GM19328 (cell line): Measurements from ENCODE around the gene FGF3.

Source experiments
- ATAC-seq: cut with Tn5 transposase; IDR thresholded peaks from one replicate; pipeline ENCODE4 v1.9.1; 2021; ENCODE audit warnings: mild to moderate bottlenecking, moderate library complexity; ENCODE audit not compliant: unreplicated experiment

The FGF3 gene

DNA sequence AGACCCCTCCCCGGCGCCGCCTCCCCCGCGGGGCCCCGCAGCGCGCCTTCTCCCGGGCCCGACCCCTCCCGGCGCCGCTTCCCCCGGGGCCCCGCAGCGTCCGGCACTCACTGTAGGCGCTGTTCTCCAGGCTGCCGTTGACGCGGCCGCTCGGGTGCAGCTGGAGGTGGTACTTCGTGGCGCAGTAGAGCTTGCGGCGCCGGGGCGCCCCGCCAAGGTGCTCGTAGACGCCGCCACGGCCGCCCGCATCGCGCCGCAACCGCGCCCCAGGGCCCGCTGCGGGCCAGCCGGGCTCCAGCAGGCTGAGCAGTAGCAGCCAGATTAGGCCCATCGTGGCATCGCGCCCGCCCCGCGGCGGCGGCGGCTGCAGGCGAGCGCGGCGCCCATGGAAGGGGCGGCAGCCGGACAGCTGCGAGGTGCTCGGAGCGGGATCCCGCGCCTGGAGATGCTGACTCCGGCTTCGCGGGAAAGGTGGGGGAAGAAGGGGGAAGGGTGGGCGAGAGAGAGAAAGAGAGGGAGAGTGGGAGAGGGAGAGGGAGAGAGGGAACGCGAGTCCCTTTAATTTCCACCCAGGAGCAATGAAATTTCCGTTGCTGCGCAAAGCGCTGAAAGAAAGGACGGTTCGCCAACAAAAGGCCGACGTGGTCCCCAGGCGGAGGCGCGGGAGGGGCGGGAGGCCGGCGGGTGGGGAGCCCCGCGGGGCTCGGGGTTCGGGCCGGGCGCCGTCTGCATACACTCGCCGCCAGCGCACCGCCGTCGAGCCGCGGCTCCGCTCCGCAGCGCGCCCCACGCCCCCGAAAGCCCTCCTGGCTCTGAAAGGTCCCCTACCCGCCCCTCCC lies at the start of gene FGF3:
FGF3 (minus strand) TSS at position 814 of the 839 bp plus-strand sequence; CDS start at position 331, 483 bp downstream.
- ATAC-seq: no peak

DNA sequence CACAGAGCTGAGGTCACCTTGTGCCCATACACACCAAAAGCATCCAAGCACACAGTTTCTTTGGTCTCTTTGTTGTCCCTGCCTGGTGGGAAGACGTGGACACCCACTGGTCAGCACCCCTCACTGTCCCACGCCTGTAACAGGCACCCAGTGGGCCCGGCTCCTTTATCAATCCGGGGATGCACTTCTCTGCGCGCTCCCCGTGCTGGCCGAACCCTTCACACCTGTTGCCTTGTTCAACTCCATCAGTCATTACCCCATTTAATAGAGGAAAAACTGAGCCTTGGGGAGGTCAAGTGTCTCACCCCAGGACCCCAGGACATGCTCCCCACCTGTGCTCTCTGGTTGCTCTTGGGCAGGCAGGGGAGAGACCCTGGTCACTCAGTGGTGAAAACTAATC lies 49.7 kb upstream of the FGF3 start:
- no peak for ATAC-seq

DNA sequence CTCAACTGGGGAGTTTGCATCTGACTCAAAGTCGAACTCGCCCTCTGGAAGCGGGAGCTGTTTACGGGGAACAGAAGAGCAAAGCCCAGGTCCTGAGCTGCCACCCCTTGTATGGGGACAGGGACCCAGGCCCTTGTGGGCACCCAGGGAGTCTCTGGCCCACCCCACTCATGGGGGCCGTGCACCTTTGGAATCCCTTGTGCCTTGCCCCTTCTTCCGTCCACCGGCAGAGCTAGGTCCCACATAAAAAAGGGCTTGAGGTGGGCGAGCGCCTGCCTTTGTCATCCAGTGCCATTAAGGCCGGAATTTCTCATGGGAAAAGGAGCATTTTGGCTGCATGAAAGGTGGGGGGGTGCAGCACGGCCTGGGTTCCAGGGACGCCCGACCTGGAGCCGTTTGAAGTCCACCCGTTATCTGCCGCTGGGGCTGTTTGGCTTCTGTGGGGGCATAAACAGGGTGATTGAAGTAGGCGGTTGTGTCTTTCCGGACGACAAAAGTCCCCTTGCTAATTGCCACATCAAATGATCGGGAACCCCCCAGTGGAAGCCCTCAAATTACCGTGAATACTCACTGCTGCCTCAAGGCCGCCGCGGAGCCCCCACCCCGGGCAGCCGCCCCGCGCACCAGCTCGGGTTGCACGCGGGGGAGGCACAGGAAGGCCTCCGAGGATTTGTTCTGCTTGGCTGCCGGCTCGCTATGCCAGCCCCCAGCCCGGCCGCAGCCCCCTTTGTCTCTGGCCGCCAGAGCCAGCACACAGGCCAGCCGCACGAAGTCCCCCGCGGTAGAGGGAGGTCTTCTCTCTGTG lies 49.0 kb upstream of the FGF3 start:
- ATAC-seq: no peak

DNA sequence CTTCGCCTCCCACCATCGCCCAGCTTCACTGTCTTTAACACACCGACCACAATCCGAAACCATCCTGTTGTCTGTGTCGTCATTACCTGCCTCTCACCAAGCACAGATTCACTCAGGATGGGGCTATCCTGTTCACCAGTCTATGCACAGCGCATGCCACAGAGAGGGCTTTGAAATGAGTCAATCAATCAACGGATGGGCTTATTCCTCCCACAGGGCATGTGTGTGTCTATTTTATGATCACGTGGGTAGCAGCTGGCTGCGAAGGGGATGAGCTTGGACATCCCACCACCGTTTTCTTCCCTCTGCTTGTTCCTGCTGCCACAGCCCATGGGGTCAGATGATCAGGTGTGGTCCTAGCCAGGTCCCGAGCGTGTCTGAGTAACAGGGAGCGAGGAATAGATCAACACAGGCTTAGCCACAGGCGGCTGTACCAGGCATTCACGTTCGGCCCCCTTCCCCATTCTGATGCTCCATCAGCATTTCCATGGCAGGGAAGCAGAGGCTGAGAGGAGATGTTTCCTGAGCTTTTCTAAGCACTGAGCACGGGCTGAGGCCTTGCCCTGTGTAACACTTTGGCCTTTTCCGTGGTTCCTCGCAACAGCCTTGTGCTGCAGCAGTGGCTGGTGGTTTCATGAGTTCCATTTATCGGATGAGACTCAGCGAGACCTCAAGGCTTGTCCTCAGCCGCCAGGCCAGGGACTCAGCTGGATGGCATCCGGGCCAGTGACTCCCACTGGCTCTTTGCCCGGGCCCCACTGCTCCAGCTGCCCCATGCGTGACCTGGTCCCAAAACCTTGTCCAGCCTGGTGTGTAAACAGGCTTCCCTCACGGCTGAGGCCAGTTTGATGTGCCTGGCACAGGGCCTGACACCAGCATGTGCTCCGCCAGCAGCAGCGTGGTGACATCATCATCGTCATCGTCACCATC lies 48.1 kb upstream of the FGF3 start:
- no peak for ATAC-seq

DNA sequence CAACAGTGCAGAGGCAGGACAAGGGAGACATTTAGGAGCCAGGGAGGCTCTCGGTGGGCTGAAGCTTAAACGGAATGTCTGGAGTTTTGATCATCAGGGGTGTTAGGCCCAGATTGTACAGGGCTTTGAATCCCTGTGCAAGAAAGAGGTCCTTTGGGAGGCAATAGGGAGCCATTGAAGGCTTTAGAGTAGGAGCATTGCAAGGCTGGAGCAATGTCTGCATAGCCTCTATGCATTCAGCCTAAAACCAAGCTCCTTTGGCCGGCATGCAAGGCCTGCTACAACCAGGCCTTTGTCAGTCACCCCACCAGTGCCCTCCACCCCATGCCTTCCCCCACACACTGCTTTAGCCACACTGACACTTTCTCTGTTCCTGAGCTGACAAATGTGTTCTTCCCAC lies 47.4 kb upstream of the FGF3 start:
- no peak for ATAC-seq

DNA sequence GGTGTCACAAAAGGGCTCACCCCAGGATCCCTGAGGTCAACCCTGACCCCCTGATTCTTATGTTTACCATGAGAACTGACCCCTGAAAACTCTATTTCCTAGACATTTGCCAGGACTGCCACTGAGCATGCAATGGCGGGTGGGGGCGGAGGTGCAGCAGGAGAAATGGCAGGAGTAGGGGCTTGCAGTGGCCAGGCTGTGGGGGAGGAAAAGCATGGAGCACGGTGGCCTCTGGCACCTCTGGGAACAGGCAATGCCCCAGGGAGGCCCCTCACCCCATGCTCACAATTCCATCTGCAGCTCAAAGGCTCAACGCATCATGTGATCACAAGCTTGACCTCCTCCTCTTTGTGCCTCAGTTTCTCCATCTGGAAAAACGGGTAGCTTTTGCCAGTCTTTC lies 46.5 kb upstream of the FGF3 start:
- no peak for ATAC-seq

DNA sequence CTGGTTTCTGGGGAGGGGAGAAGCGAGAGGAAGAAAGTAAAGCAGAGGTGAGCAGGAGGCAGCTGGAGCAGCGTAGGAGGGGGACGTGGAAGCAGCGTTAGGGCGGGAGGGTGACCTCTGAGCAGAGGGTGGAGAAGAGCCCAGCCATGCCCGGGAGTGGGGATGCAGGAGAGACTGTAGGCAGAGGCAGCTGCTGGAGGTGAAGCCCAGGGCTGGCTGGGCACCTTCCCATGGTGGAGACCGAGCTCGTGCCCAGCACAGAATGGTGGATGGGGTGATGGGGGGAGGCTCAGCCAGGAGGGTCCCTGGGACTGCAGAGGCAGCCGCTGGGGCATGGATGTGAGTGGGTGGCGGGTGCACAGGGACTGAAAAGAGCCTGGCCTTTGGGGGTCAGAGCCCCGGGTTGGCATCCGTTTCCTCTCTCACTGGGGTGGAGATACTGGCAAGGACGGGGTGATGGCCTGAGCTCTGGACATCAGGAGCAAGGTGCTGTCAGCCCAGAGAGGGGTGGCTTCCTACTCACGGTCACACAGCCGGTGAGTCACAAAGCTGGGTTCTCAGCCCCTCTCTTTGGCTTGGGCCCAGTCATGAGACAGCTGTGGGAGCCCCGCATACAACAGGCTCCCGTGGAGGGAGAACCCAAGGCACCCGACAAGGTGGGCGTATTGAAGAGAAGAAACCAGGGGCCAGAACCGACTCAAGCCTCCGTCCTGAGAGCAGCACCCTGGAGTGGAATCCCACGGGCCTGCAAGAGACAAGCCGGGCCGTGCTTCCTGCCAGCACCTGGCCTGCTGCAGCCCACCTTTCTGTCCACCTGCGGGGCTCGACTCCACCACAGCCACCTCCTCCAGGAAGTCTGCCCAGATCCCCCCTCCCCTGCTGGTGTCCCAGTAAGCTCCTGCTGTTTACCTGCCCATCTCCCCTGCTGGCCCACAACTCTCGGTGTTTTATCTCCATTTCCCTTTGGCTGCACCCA lies 45.8 kb upstream of the FGF3 start:
- no peak for ATAC-seq

DNA sequence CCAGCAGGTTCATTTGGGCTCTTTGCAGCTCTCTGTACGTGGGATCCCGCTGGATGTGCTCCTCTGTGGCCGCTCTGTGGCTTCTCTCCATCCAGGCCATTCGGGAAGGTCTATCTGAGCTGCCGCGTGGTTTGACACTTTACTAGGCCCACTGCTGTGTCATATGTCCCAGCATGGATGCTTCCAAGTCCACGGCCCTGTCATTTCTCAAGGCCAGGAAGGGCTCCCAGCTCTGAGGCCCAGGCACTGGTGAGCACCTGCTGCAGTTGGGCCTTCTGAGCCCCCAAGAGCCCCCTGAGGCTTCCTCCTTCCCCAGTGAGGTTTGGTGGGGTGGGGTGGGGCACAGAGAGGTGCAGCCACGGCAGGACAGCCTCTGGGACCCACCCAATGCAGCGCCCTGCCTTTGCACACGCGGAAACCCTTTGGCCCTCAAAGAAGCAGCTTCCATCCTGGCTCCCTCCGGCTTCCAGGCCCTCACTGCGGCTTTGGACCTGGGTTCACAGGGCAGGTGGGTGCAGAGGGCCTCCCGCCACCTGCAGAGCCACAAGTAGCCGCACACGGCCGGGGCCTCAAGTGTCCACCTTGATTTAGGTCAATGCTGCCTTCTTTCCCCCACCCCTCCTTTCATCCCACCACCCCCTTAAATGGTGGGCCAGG lies 44.5 kb upstream of the FGF3 start:
- ATAC-seq: no peak

DNA sequence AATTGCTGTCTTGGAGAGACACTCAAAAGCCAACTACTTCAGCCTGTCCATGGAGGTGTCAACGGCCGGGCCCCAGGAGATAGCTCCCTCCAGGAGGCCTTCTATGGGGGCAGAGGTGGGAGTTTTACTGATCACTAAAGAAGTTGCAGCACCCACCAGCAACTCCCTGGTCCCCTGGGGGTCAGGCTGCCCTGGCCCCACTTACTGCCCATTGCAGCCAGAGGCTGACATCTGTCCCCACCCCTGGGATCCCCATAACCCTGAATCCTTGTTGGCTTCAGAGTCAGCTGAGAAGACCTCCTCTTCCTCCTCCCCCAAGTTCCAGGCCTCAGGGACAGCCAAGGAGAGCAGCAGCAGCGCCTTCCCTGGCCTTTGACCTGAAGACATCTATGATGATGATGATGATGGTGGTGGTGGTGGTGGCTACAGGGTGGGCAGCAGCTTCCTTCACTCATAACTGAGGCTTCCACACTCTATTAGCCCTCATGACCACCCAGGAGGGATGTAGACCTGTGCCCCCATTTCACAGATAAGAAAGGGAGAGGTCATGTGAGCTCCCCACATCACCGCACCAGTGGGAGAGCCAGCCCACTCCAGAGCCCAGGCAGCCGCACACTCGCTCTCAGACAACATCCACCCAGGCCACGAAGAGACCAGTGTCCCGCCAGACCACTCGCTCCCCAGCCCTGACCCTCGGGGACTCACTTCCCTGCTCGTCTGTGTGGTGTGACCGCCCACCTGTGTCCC lies 43.8 kb upstream of the FGF3 start:
- no peak for ATAC-seq

DNA sequence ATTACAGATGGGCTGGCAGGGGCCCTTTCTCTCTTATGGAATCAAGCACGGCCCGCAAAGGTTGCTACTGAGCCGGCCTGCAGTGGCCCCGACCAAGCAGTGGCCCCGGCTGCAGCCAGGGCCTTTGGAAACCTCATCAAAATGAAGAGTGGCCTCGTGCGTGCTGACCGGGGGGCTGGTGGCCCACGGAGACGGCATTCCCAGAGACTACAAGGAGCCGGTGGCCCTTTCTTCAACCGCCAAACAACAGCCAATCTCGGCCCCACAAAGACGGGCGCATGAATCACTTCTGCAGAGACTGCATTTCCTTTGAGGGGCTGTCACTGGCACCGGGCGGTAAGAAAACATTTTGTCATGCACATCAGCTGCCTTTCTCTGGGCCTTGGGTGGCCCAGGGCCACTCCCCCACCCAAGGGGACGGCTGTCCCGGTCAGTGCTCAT lies 43.1 kb upstream of the FGF3 start:
- ATAC-seq: no peak

DNA sequence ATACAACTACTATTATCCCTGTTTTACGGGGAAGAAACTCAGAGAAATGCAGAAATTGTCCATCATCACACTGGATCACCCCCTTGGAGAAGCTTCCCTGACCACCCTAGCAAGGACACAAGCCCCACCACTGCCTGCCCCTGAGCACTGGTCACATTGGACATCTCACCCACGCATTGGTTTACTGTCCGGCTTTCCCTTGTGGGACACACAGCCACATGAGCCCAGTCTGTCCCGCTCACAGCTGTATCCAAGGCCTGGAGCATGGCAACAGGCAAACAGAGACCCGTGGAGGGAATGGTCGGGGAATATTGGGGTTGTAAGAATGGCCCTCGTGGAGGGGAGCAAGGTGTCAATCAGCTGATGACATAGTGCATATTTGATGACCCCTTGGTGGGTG lies 42.7 kb upstream of the FGF3 start:
- no peak for ATAC-seq

DNA sequence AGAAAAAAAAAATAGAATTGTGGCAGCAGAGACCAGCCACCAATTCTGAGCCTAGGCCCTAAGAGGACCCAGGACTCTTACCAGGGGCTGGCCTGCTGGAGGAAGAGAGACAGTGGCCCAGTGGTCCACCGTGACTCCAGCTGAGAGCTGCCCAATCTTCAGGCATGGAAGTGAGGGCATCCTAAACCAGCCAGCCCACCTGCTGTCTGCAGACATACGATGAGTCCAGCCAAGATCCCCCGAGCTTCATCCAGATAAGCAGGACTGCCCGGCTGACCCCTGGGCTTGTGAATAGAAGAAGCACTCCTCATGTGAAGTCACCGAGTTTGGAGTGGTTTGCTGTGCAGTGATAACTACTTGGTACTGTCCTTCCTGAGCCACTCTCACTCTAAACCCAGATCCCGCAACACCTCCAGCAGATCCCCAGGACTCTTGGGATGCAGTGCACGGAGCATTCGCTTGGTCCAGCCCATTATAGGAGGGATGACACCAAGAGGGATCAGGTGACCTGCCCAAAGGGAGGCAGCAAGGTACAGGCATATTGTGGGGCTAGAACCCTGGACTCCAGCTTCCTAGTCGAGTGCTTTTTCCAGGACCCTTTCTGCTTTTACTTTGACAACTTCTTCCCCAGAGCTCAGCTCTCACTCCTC lies 41.7 kb upstream of the FGF3 start:
- no peak for ATAC-seq

DNA sequence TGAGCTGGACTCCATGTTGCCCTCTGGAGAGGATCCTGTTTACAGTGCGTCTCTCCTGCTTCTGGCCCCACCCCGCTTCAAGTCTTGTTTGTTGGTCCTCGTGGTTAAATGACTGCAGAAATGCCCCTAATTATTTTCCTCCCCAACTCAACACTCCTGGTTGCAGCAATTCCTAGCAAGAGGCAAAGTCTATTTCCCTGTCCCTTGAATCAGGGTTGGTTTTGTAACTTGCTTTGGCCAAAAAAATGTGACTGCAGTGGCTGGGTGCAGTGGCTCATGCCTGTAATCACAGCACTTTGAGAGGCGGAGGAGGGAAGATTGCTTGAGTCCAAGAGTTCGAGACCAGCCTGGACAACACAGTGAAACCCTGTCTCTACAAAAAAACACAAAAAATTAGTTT lies 41.0 kb upstream of the FGF3 start:
- ATAC-seq: no peak

DNA sequence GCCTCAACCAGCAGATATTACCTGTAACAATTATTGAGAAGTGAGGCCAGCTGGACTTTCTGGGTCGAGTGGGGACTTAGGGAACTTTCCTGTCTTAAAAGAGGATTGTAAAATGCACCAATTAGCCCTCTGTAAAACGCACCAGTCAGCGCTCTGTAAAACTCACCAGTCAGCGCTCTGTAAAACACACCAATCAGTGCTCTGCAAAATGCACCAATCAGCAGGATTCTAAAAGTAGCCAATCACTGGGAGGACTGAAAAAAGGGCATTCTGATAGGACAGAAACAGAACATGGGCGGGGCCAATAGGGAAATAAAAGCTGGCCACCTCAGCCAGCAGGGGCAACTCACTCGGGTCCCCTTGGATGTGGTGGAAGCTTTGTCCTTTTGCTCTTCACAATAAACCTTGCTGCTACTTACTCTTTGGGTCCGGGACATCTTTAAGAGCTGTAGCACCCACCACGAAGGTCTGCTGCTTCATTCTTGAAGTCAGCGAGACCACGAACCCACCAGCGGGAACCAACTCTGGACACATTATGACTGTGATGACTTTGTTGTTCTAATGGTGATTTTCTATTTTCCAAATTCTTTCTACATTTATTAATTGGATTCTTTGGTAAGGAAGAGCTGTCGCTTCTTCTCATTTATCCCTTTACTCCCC lies 40.2 kb upstream of the FGF3 start:
- no peak for ATAC-seq

DNA sequence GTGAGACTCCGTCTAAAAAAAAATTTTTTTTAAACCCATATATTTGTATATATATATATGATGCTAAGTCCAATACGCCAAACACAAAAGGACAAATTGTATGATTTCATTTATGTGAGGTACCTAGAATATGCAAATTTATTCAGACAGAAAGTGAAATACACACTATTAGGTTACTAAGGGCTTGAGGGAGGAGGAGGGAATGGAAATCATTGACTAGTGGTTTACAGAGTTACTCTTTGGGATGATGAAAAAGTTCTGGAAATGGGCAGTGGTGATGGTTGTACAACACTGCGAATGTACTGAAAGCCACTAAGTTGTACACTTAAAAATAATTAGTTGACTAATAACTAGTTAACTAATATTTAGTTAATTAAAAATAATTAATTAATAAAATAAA lies 36.2 kb upstream of the FGF3 start:
- ATAC-seq: no peak

DNA sequence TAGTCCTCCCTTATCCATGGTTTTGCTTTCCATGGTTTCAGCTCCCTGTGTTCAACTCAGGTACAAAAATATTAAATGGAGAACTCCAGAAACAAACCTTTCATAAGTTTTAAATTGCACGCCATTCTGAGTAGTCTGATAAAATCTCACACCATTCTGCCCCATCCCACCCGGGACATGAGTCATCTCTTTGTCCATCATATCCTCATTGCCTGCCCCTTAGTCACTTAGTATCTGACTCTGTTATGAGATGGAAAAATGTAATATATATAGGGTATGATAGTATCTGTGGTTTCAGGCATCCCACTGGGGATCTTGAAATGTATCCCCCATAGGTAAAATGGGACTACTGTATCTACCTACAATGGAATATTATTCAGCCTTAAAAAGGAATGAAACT lies 35.5 kb upstream of the FGF3 start:
- no peak for ATAC-seq

DNA sequence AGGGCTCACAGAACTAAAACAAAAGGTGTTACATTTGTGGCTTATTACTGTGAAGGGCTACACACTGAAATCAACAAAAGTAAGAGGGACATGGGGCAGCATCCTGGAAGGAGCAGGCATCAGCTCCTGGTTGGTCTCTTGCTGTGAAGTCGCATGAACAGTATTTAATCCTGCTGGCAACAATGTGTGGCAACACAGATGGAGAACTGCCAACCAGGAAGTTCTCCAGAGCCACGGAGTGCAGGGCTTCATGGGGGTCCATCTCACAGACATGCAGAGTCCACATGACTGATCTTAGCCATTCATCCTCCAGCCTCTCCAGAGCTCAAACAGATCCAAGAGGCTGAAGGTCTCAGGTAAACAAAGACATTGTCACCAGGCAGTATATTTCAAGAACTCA lies 32.8 kb upstream of the FGF3 start:
- no peak for ATAC-seq

DNA sequence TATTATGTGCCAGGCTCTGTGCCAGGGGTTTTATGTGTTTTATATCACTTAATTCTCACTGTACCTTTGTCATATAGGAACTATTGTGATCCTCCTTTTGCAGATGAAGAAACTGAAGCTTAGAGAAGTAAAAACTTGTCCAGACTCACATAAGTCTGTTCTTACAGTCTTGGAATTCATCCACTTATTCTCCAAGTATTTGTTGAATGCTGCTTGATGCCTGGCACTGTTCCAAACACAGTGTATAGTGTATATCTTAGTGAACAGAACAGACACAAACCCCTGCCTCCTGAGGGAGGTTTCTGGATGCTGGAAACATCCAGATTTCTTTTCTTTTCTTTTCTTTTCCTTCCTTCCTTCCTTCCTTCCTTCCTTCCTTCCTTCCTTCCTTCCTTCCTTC lies 29.0 kb upstream of the FGF3 start:
- no peak for ATAC-seq
